ENCODE data around the gene NDUFV3. TPM values are rescaled to one million over a fixed set of nuclear protein-coding genes. Genes with fewer than 3 reads are reported as not detected.

NDUFV3 gene
- total and polyA plus RNA-seq, 2 of the 13 experiments (the other 11 are each of a cell fraction or from before 2014, with no cell fraction given): 14.2 to 29.6 TPM

DNA sequence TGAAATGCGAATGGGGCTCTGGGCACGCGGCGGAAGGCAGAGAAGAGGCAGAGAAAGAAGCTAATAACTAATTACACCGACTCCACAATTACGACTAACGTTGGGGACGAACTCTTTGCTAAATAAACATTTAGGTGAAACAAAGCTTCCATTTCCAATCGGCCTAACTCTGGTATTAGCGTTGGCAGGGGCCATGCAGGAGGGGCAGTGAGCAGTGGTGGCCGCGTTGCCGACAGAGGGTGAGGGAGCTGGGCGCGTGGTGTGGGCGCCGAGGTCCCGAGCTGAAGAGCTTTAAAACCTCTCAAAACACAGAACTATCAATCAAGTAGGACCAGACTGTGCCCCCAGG lies 553 bp upstream of the NDUFV3 start:
- peak overlapping the region; percentile 88 for H3K27ac ChIP-seq (ENCODE audit: extremely low read length, insufficient read depth, low read length)
- H2AFZ ChIP-seq (ENCODE audit: low read length): no peak overlapping the region
- H3K9me3 ChIP-seq (ENCODE audit: low read length): no peaks in the 10 kb centered on the region
- WGBS (ENCODE audit: low lambda C conversion rate): 14% methylated on average over 18 of the region's 18 CpGs
- H4K20me1 ChIP-seq (ENCODE audit: insufficient read depth, low read length): no peaks in the 10 kb centered on the region
- in situ Hi-C loops (cut with HindIII; ENCODE audit: extremely low pct_ligation_motif_present, low pct_unique_long_range_greater_than_20kb) (no loop called here), intact Hi-C loops (cut with micrococcal nuclease; ENCODE audit: unreplicated experiment) (no loop called here)
- ChIA-PET POLR2A (interaction anchor here (0.7 to 2.6 kb wide), 11 partner anchors 12 to 159 kb away, joined by 3 to 26 read pairs (median 6); partner anchors contain the start of gene PKNOX1), CTCF (ENCODE audit: low intra/inter-chr PET ratio, low total read pairs) (no interaction called here)
- peak overlapping the region; percentile 93 for H3K9ac ChIP-seq (ENCODE audit: insufficient read depth, low read depth, low read length)
- peak; percentile 66 for ATAC-seq
- BruUV-seq (replicated peaks): TSS peak; percentile 95
- no peak for FAIRE-seq
- peaks cover 18% of the 10 kb centered on the region for H3K4me1 ChIP-seq (ENCODE audit: insufficient read depth, low read length)
- H3K4me2 ChIP-seq (ENCODE audit: low read depth, low read length): peak overlapping the region; percentile 76
- peak overlapping the region; percentile 51 to 99 (median 75); a peak in 5 of 6 replicates for H3K4me3 ChIP-seq (replicated peaks in 1 of 3; ENCODE audit: insufficient read depth in 1 of 3, low read depth in 2 of 3, low read length in 3 of 3)
- DNase-seq (ENCODE audit: low spot score): peak; percentile 9
- peaks cover 0 to 4% of the 10 kb centered on the region in 2 experiments; a peak in 3 of 5 replicates for H3K36me3 ChIP-seq (replicated peaks in 1 of 2; ENCODE audit: control insufficient read depth in 1 of 2, insufficient read depth in 2 of 2, low read length in 2 of 2)
- H3K79me2 ChIP-seq (ENCODE audit: insufficient read depth, low read length): peaks cover 13% of the 10 kb centered on the region
- H3K27me3 ChIP-seq (ENCODE audit: control insufficient read depth in 1 of 2, insufficient read depth in 2 of 2, low read length in 2 of 2): no peaks in the 10 kb centered on the region; a peak in 1 of 5 replicates
- TF ChIP-seq GABPB1 (CRISPR knock-in tag; IDR thresholded peaks at IDR 0.05): no peak
- TF ChIP-seq ZNF563 (CRISPR knock-in tag; IDR thresholded peaks at IDR 0.05): peak; percentile 10; the same call in 1 of the 2 replicates
- TF ChIP-seq, protein P1, sequence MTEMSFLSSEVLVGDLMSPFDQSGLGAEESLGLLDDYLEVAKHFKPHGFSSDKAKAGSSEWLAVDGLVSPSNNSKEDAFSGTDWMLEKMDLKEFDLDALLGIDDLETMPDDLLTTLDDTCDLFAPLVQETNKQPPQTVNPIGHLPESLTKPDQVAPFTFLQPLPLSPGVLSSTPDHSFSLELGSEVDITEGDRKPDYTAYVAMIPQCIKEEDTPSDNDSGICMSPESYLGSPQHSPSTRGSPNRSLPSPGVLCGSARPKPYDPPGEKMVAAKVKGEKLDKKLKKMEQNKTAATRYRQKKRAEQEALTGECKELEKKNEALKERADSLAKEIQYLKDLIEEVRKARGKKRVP (CRISPR knock-in tag; IDR thresholded peaks at IDR 0.05): peak in 1 of 2 experiments; percentile 24; a peak in 1 of 4 replicates
- no peak for TF ChIP-seq MYNN (CRISPR knock-in tag; IDR thresholded peaks at IDR 0.05; ENCODE audit: low read depth)
- TF ChIP-seq, protein P2, sequence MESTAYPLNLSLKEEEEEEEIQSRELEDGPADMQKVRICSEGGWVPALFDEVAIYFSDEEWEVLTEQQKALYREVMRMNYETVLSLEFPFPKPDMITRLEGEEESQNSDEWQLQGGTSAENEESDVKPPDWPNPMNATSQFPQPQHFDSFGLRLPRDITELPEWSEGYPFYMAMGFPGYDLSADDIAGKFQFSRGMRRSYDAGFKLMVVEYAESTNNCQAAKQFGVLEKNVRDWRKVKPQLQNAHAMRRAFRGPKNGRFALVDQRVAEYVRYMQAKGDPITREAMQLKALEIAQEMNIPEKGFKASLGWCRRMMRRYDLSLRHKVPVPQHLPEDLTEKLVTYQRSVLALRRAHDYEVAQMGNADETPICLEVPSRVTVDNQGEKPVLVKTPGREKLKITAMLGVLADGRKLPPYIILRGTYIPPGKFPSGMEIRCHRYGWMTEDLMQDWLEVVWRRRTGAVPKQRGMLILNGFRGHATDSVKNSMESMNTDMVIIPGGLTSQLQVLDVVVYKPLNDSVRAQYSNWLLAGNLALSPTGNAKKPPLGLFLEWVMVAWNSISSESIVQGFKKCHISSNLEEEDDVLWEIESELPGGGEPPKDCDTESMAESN (CRISPR knock-in tag; conservative IDR thresholded peaks at IDR 0.05): 0 out of 2 replicates have a peak, but pooled peaks have one; percentile 65
- no peak for TF ChIP-seq ZFP37 (CRISPR knock-in tag; IDR thresholded peaks at IDR 0.05; ENCODE audit: borderline replicate concordance)
- TF ChIP-seq, protein P3, sequence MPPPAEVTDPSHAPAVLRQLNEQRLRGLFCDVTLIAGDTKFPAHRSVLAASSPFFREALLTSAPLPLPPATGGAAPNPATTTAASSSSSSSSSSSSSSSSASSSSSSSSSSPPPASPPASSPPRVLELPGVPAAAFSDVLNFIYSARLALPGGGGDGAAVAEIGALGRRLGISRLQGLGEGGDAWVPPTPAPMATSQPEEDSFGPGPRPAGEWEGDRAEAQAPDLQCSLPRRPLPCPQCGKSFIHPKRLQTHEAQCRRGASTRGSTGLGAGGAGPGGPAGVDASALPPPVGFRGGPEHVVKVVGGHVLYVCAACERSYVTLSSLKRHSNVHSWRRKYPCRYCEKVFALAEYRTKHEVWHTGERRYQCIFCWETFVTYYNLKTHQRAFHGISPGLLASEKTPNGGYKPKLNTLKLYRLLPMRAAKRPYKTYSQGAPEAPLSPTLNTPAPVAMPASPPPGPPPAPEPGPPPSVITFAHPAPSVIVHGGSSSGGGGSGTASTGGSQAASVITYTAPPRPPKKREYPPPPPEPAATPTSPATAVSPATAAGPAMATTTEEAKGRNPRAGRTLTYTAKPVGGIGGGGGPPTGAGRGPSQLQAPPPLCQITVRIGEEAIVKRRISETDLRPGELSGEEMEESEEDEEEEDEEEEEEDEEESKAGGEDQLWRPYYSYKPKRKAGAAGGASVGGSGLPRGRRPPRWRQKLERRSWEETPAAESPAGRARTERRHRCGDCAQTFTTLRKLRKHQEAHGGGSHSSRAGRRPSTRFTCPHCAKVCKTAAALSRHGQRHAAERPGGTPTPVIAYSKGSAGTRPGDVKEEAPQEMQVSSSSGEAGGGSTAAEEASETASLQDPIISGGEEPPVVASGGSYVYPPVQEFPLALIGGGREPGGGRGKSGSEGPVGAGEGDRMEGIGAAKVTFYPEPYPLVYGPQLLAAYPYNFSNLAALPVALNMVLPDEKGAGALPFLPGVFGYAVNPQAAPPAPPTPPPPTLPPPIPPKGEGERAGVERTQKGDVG (CRISPR knock-in tag; IDR thresholded peaks at IDR 0.05; ENCODE audit: borderline replicate concordance): 0 out of 2 replicates have a peak, but pooled peaks have one; percentile 21
- TF ChIP-seq, protein P4, sequence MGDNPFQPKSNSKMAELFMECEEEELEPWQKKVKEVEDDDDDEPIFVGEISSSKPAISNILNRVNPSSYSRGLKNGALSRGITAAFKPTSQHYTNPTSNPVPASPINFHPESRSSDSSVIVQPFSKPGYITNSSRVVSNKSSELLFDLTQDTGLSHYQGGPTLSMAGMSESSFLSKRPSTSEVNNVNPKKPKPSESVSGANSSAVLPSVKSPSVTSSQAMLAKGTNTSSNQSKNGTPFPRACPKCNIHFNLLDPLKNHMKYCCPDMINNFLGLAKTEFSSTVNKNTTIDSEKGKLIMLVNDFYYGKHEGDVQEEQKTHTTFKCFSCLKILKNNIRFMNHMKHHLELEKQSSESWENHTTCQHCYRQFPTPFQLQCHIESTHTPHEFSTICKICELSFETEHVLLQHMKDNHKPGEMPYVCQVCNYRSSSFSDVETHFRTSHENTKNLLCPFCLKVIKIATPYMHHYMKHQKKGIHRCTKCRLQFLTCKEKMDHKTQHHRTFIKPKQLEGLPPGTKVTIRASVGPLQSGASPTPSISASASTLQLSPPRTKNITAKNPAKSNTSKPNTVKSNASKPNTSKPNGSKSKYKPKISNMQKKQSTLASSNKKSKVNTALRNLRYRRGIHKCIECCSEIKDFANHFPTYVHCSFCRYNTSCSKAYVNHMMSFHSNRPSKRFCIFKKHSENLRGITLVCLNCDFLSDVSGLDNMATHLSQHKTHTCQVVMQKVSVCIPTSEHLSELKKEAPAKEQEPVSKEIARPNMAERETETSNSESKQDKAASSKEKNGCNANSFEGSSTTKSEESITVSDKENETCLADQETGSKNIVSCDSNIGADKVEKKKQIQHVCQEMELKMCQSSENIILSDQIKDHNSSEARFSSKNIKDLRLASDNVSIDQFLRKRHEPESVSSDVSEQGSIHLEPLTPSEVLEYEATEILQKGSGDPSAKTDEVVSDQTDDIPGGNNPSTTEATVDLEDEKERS (CRISPR knock-in tag; IDR thresholded peaks at IDR 0.05): 0 out of 2 replicates have a peak, but pooled peaks have one; percentile 58
- TF ChIP-seq, protein P5, sequence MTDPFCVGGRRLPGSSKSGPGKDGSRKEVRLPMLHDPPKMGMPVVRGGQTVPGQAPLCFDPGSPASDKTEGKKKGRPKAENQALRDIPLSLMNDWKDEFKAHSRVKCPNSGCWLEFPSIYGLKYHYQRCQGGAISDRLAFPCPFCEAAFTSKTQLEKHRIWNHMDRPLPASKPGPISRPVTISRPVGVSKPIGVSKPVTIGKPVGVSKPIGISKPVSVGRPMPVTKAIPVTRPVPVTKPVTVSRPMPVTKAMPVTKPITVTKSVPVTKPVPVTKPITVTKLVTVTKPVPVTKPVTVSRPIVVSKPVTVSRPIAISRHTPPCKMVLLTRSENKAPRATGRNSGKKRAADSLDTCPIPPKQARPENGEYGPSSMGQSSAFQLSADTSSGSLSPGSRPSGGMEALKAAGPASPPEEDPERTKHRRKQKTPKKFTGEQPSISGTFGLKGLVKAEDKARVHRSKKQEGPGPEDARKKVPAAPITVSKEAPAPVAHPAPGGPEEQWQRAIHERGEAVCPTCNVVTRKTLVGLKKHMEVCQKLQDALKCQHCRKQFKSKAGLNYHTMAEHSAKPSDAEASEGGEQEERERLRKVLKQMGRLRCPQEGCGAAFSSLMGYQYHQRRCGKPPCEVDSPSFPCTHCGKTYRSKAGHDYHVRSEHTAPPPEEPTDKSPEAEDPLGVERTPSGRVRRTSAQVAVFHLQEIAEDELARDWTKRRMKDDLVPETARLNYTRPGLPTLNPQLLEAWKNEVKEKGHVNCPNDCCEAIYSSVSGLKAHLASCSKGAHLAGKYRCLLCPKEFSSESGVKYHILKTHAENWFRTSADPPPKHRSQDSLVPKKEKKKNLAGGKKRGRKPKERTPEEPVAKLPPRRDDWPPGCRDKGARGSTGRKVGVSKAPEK (CRISPR knock-in tag; IDR thresholded peaks at IDR 0.05; ENCODE audit: borderline replicate concordance): 0 out of 2 replicates have a peak, but pooled peaks have one; percentile 6
- TF ChIP-seq ZNF124 (CRISPR knock-in tag; IDR thresholded peaks at IDR 0.05): peak; percentile 5; the same call in 1 of the 2 replicates
